ENCODE measurements around the gene TBCK.

- TF ChIP-seq EZH2 (optimal IDR thresholded peaks at IDR 0.05; ENCODE audit: low read depth, low read length) (no peak), EZH2phosphoT487 (IDR thresholded peaks at IDR 0.05; ENCODE audit: low read length) (no peak)
Observed at GRCh38 chr4:106258145-106259045, 57.6 kb downstream of the TBCK start.

Measured in MM.1S (cell line).